ENCODE data around the gene IL2RA. TPM values are rescaled to one million over a fixed set of nuclear protein-coding genes. Genes with fewer than 3 reads are reported as not detected.

Gene IL2RA
- polyA plus RNA-seq, 3 donors, result 0.06 TPM; not detected in 2

- Mint-ChIP-seq H3K27ac (no peak overlapping the region), H3K27me3 (ENCODE audit: low read depth in 3 of 3) (peaks cover 0 to 2% (median 0%) of the 10 kb centered on the region in 3 donors), H3K9me3 (no peaks in the 10 kb centered on the region), H3K4me3 (no peak overlapping the region), H3K4me1 (peaks cover 10% of the 10 kb centered on the region), H3K36me3 (no peaks in the 10 kb centered on the region)
- no peaks in the 10 kb centered on the region for H3K9me3 ChIP-seq (replicated peaks in 1 of 2; ENCODE audit: control insufficient read depth in 1 of 2, insufficient read depth in 1 of 2, low read length in 2 of 2)
- intact Hi-C loops (cut with micrococcal nuclease), result no loop called here
- TF ChIP-seq, protein P1, sequence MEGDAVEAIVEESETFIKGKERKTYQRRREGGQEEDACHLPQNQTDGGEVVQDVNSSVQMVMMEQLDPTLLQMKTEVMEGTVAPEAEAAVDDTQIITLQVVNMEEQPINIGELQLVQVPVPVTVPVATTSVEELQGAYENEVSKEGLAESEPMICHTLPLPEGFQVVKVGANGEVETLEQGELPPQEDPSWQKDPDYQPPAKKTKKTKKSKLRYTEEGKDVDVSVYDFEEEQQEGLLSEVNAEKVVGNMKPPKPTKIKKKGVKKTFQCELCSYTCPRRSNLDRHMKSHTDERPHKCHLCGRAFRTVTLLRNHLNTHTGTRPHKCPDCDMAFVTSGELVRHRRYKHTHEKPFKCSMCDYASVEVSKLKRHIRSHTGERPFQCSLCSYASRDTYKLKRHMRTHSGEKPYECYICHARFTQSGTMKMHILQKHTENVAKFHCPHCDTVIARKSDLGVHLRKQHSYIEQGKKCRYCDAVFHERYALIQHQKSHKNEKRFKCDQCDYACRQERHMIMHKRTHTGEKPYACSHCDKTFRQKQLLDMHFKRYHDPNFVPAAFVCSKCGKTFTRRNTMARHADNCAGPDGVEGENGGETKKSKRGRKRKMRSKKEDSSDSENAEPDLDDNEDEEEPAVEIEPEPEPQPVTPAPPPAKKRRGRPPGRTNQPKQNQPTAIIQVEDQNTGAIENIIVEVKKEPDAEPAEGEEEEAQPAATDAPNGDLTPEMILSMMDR (IDR thresholded peaks at IDR 0.05), result no peak
- no CpG with 5 or more reads among the region's 2 CpGs for WGBS (ENCODE audit: insufficient coverage)
- no peaks in the 10 kb centered on the region for H4K20me1 ChIP-seq (ENCODE audit: insufficient read depth, low read length)
- H3K9ac ChIP-seq (ENCODE audit: insufficient read depth, low read length, poor library complexity, severe bottlenecking), result no peak overlapping the region
- H3K36me3 ChIP-seq (replicated peaks in 1 of 2; ENCODE audit: control insufficient read depth in 1 of 2, insufficient read depth in 2 of 2, low read length in 2 of 2), result no peaks in the 10 kb centered on the region
- no peak overlapping the region for H3K27ac ChIP-seq (ENCODE audit: low read depth in 1 of 2, low read length in 2 of 2)
- H3K4me1 ChIP-seq (ENCODE audit: control insufficient read depth in 1 of 2, insufficient read depth in 2 of 2, low read length in 2 of 2), result peaks cover 8 to 13% of the 10 kb centered on the region in 2 donors
- no peaks in the 10 kb centered on the region for H3K79me2 ChIP-seq (ENCODE audit: insufficient read depth, low read length)
- H2AFZ ChIP-seq (ENCODE audit: insufficient read depth, low read depth, low read length, poor library complexity, severe bottlenecking), result no peak overlapping the region
- no peaks in the 10 kb centered on the region for H3K27me3 ChIP-seq (ENCODE audit: control insufficient read depth in 2 of 2, insufficient read depth in 2 of 2, low read length in 2 of 2)
- no peak overlapping the region for H3K4me3 ChIP-seq (replicated peaks in 1 of 3; ENCODE audit: low read depth in 2 of 3, low read length in 3 of 3)
- no peak for DNase-seq
- no peak overlapping the region for H3K4me2 ChIP-seq (replicated peaks; ENCODE audit: extremely low read depth, low read length, poor library complexity, severe bottlenecking)
Measured at GRCh38 chr10:6059506-6059905, 2.7 kb downstream of the IL2RA start.

DNA sequence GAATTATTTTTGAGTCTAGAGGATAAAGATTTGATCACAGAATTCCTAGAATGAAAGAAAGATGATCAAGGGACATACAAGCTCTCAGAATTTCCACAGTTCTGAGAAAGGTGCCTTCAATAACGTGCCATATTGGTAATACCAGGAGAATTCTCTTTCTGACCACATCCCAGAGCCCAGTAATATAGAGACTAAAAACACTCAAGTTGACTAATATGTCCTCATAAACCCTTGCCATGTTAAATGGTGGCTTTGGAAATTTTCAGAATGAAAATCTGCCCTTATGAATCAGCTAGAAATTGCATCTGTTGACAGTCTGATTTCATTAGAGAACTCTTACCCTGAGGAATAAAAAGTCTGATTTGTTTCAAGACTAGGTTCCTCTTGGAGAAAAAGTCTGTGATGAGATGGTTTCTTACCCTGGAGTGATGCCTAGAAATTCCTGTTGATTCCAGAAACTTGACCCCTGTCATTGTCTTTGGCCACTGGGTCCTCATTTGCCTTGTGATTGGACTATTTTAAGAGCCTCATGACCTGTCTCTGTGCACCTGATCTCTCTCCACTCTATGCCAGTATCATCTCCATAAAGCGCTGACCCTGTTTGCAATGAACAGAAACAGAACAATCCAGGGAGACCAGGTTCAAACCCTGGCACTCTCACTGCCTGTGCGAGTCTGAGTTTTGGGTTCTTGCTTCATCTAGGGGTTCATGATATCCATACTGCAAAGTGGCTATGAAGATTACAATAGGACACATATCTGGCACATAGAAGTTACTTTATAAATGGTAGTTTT lies 3.3 kb downstream of the IL2RA start:
- Histone ChIP-seq H3K4me1 (ENCODE audit: control insufficient read depth in 1 of 2, insufficient read depth in 2 of 2, low read length in 2 of 2) (peaks cover 12 to 17% of the 10 kb centered on the region in 2 donors), H3K9me3 (replicated peaks in 1 of 2; ENCODE audit: control insufficient read depth in 1 of 2, insufficient read depth in 1 of 2, low read length in 2 of 2) (no peaks in the 10 kb centered on the region), H3K79me2 (ENCODE audit: insufficient read depth, low read length) (no peaks in the 10 kb centered on the region), H4K20me1 (ENCODE audit: insufficient read depth, low read length) (no peaks in the 10 kb centered on the region), H3K4me3 (replicated peaks in 1 of 3; ENCODE audit: low read depth in 2 of 3, low read length in 3 of 3) (no peak overlapping the region), H2AFZ (ENCODE audit: insufficient read depth, low read depth, low read length, poor library complexity, severe bottlenecking) (no peak overlapping the region), H3K9ac (ENCODE audit: insufficient read depth, low read length, poor library complexity, severe bottlenecking) (no peak overlapping the region), H3K27me3 (ENCODE audit: control insufficient read depth in 2 of 2, insufficient read depth in 2 of 2, low read length in 2 of 2) (no peaks in the 10 kb centered on the region), H3K36me3 (replicated peaks in 1 of 2; ENCODE audit: control insufficient read depth in 1 of 2, insufficient read depth in 2 of 2, low read length in 2 of 2) (no peaks in the 10 kb centered on the region), H3K4me2 (replicated peaks; ENCODE audit: extremely low read depth, low read length, poor library complexity, severe bottlenecking) (no peak overlapping the region), H3K27ac (ENCODE audit: low read depth in 1 of 2, low read length in 2 of 2) (no peak overlapping the region)
- no peak for DNase-seq
- Mint-ChIP-seq H3K9me3 (no peaks in the 10 kb centered on the region), H3K4me1 (peaks cover 16% of the 10 kb centered on the region), H3K36me3 (no peaks in the 10 kb centered on the region), H3K4me3 (no peak overlapping the region), H3K27ac (no peak overlapping the region), H3K27me3 (ENCODE audit: low read depth in 3 of 3) (peaks cover 0 to 4% (median 0%) of the 10 kb centered on the region in 3 donors)
- no CpG with 5 or more reads among the region's 3 CpGs for WGBS (ENCODE audit: insufficient coverage)
- intact Hi-C loops (cut with micrococcal nuclease), result no loop called here
- TF ChIP-seq, protein P1 (IDR thresholded peaks at IDR 0.05), result no peak
